ENCODE results near the gene CTNNA1.

DNA sequence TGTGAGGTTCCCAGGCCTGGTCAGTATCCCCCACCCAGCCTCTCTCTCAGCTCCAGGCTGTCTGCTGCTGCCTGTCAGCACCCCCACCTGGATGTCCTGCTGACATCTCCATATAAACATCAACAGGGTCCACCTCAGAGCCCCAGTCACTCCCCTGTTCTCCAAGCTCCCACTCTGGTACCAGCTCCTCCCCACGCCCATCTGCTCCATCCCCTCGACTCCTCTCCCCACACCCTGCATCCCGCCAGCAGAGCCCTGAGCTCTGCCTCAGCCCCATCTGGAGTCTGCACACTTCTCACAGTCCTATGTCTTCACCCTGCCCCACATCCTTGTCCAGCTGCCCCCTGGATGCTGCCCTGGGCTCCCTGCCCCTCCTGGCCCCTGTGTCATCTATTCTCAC is 189.6 kb downstream of the CTNNA1 start:
- TF ChIP-seq, protein P1, sequence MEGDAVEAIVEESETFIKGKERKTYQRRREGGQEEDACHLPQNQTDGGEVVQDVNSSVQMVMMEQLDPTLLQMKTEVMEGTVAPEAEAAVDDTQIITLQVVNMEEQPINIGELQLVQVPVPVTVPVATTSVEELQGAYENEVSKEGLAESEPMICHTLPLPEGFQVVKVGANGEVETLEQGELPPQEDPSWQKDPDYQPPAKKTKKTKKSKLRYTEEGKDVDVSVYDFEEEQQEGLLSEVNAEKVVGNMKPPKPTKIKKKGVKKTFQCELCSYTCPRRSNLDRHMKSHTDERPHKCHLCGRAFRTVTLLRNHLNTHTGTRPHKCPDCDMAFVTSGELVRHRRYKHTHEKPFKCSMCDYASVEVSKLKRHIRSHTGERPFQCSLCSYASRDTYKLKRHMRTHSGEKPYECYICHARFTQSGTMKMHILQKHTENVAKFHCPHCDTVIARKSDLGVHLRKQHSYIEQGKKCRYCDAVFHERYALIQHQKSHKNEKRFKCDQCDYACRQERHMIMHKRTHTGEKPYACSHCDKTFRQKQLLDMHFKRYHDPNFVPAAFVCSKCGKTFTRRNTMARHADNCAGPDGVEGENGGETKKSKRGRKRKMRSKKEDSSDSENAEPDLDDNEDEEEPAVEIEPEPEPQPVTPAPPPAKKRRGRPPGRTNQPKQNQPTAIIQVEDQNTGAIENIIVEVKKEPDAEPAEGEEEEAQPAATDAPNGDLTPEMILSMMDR (IDR thresholded peaks at IDR 0.05; ENCODE audit: control extremely low read depth in 1 of 3, insufficient read depth in 1 of 3, low read depth in 1 of 3, low read length in 3 of 3), result no peak
- TF ChIP-seq CBX8 (IDR thresholded peaks at IDR 0.05; ENCODE audit: borderline replicate concordance, low read depth, low read length) (no peak), CHD2 (IDR thresholded peaks at IDR 0.05; ENCODE audit: low read length) (no peak), RFX5 (IDR thresholded peaks at IDR 0.05; ENCODE audit: borderline replicate concordance, low read depth, low read length) (no peak), CREB1 (IDR thresholded peaks at IDR 0.05) (no peak)
